Neutrophil (primary cell): ENCODE data around the gene GPR34.

Experiments
- H3K27ac ChIP-seq: fragments of 200-600 bp; sonication (generic); 2 replicates; pipeline ENCODE4 v1.5.1; 2016; ENCODE audit warnings: mild to moderate bottlenecking, moderate library complexity
- H3K27me3 ChIP-seq: fragments of 200-600 bp; sonication (generic); 2 replicates; pipeline ENCODE4 v1.6.0; 2016; ENCODE audit warnings: mild to moderate bottlenecking
- H3K36me3 ChIP-seq: fragments of 200-600 bp; sonication (generic); 2 replicates; pipeline ENCODE4 v1.5.1; 2017
- H3K4me1 ChIP-seq, 2 experiments: fragments of 200-600 bp in 1 of 2; sonication (generic) in 1 of 2; 1 replicate in 1 of 2; 2 replicates in 1 of 2; pipeline versions ENCODE4 v1.5.1 to v1.6.1; 2013 to 2016; ENCODE audit warnings: low read depth in 1 of 2, low read length in 1 of 2, mild to moderate bottlenecking in 1 of 2, moderate library complexity in 1 of 2; ENCODE audit not compliant: control insufficient read depth in 1 of 2, insufficient read depth in 1 of 2
- H3K4me3 ChIP-seq, 2 experiments: fragments of 200-600 bp in 1 of 2; sonication (generic) in 1 of 2; 1 replicate in 1 of 2; 2 replicates in 1 of 2; pipeline ENCODE4 v1.5.1; 2013 to 2016; ENCODE audit warnings: low read depth in 1 of 2, low read length in 1 of 2, mild to moderate bottlenecking in 1 of 2, moderate library complexity in 1 of 2
- H3K9me3 ChIP-seq: fragments of 200-600 bp; sonication (generic); 2 replicates; pipeline ENCODE4 v1.5.1; 2016
- CTCF ChIP-seq: fragments of 200-600 bp; sonication (generic); IDR thresholded peaks from 2 replicates; pipeline ENCODE4 v1.5.1; 2016; ENCODE audit warnings: antibody characterized with exemption

Gene GPR34

GRCh38 chrX:41739871-41740270 lies 51.1 kb downstream of the GPR34 start:
- H3K4me3 ChIP-seq: no peak overlapping the region
- no peaks in the 10 kb centered on the region for H3K4me1 ChIP-seq
- no peaks in the 10 kb centered on the region for H3K27me3 ChIP-seq
- H3K36me3 ChIP-seq: no peaks in the 10 kb centered on the region
- TF ChIP-seq CTCF: no peak
- H3K9me3 ChIP-seq: no peaks in the 10 kb centered on the region
- no peak overlapping the region for H3K27ac ChIP-seq
